Measurements from ENCODE around the gene FBH1. TPM values are rescaled to one million over a fixed set of nuclear protein-coding genes. Genes with fewer than 3 reads are reported as not detected.

FBH1 gene
- total RNA-seq, 5 donors from 2014 or later (not counting 1 experiment from before 2014, with no cell fraction given) = 72.8 to 95.5 (median 86.2) TPM

- Mint-ChIP-seq H3K27ac (no peak overlapping the region), H3K36me3 (peaks cover 25% of the 10 kb centered on the region), H3K27me3 (no peaks in the 10 kb centered on the region), H3K4me3 (no peak overlapping the region), H3K9me3 (no peaks in the 10 kb centered on the region), H3K4me1 (peaks cover 0 to 2% (median 1%) of the 10 kb centered on the region in 3 donors)
- H3K27ac ChIP-seq (ENCODE audit: low read length) = no peak overlapping the region
- ChIA-PET CTCF (no interaction called here), POLR2A (no interaction called here)
- H3K9me3 ChIP-seq = no peaks in the 10 kb centered on the region
- no peak overlapping the region for H3K4me3 ChIP-seq (ENCODE audit: control insufficient read depth in 1 of 2, extremely low read depth in 1 of 2, low read length in 1 of 2)
- no peaks in the 10 kb centered on the region for H3K27me3 ChIP-seq (replicated peaks in 1 of 2; ENCODE audit: control insufficient read depth in 2 of 2, extremely low read depth in 1 of 2, insufficient read depth in 2 of 2, low read length in 1 of 2)
- ATAC-seq (replicated peaks in 1 of 4) (no peak), DNase-seq (no peak)
- WGBS (ENCODE audit: insufficient coverage) = 94% methylated on average over 3 of the region's 10 CpGs
- peaks cover 0 to 38% of the 10 kb centered on the region in 2 donors for H3K36me3 ChIP-seq (ENCODE audit: control insufficient read depth in 2 of 2, extremely low read depth in 1 of 2, insufficient read depth in 1 of 2, low read length in 1 of 2)
- no peaks in the 10 kb centered on the region for H3K4me1 ChIP-seq (ENCODE audit: control insufficient read depth in 1 of 2, extremely low read depth in 1 of 2, insufficient read depth in 2 of 2, low read length in 2 of 2)
These were observed 73.5 kb downstream of the FBH1 start for GRCh38 chr10:5963591-5963990.

- ATAC-seq (replicated peaks in 1 of 4) = no peak
- DNase-seq = no peak
- POLR2A ChIA-PET = no interaction called here
- Histone ChIP-seq H3K27me3 (replicated peaks in 1 of 2; ENCODE audit: control insufficient read depth in 2 of 2, extremely low read depth in 1 of 2, insufficient read depth in 2 of 2, low read length in 1 of 2) (no peaks in the 10 kb centered on the region), H3K36me3 (ENCODE audit: control insufficient read depth in 2 of 2, extremely low read depth in 1 of 2, insufficient read depth in 1 of 2, low read length in 1 of 2) (peaks cover 0 to 29% of the 10 kb centered on the region in 2 donors), H3K4me3 (ENCODE audit: control insufficient read depth in 1 of 2, extremely low read depth in 1 of 2, low read length in 1 of 2) (no peak overlapping the region), H3K4me1 (ENCODE audit: control insufficient read depth in 1 of 2, extremely low read depth in 1 of 2, insufficient read depth in 2 of 2, low read length in 2 of 2) (no peaks in the 10 kb centered on the region), H3K9me3 (no peaks in the 10 kb centered on the region), H3K27ac (ENCODE audit: low read length) (no peak overlapping the region)
- peaks cover 18% of the 10 kb centered on the region for H3K36me3 Mint-ChIP-seq
- no peak overlapping the region for H3K4me3 Mint-ChIP-seq
- H3K27me3 Mint-ChIP-seq = no peaks in the 10 kb centered on the region
- peaks cover under 1 to 5% (median 1%) of the 10 kb centered on the region in 3 donors for H3K4me1 Mint-ChIP-seq
- H3K9me3 Mint-ChIP-seq = no peaks in the 10 kb centered on the region
- CTCF ChIA-PET = no interaction called here
- WGBS (ENCODE audit: insufficient coverage) = 94% methylated on average over 7 of the region's 13 CpGs
- H3K27ac Mint-ChIP-seq = no peak overlapping the region
These were observed 74.7 kb downstream of the FBH1 start for GRCh38 chr10:5964736-5965135.

GRCh38 chr10:5965266-5965665 lies 75.2 kb downstream of the FBH1 start:
- ChIA-PET POLR2A (no interaction called here), CTCF (no interaction called here)
- Mint-ChIP-seq H3K4me3 (no peak overlapping the region), H3K27ac (no peak overlapping the region), H3K4me1 (peaks cover 6 to 10% (median 6%) of the 10 kb centered on the region in 3 donors), H3K36me3 (peaks cover 19% of the 10 kb centered on the region), H3K27me3 (no peaks in the 10 kb centered on the region), H3K9me3 (no peaks in the 10 kb centered on the region)
- DNase-seq = no peak
- ATAC-seq (replicated peaks in 1 of 4) = no peak
- WGBS (ENCODE audit: insufficient coverage) = 95% methylated on average over 4 of the region's 8 CpGs
- no peaks in the 10 kb centered on the region for H3K4me1 ChIP-seq (ENCODE audit: control insufficient read depth in 1 of 2, extremely low read depth in 1 of 2, insufficient read depth in 2 of 2, low read length in 2 of 2)
- H3K9me3 ChIP-seq = no peaks in the 10 kb centered on the region
- peaks cover 0 to 24% of the 10 kb centered on the region in 2 donors for H3K36me3 ChIP-seq (ENCODE audit: control insufficient read depth in 2 of 2, extremely low read depth in 1 of 2, insufficient read depth in 1 of 2, low read length in 1 of 2)
- H3K4me3 ChIP-seq (ENCODE audit: control insufficient read depth in 1 of 2, extremely low read depth in 1 of 2, low read length in 1 of 2) = no peak overlapping the region
- no peaks in the 10 kb centered on the region for H3K27me3 ChIP-seq (replicated peaks in 1 of 2; ENCODE audit: control insufficient read depth in 2 of 2, extremely low read depth in 1 of 2, insufficient read depth in 2 of 2, low read length in 1 of 2)
- H3K27ac ChIP-seq (ENCODE audit: low read length) = no peak overlapping the region

- Histone ChIP-seq H3K36me3 (ENCODE audit: control insufficient read depth in 2 of 2, extremely low read depth in 1 of 2, insufficient read depth in 1 of 2, low read length in 1 of 2) (peaks cover 0 to 16% of the 10 kb centered on the region in 2 donors), H3K27ac (ENCODE audit: low read length) (no peak overlapping the region), H3K4me3 (ENCODE audit: control insufficient read depth in 1 of 2, extremely low read depth in 1 of 2, low read length in 1 of 2) (no peak overlapping the region), H3K27me3 (replicated peaks in 1 of 2; ENCODE audit: control insufficient read depth in 2 of 2, extremely low read depth in 1 of 2, insufficient read depth in 2 of 2, low read length in 1 of 2) (no peaks in the 10 kb centered on the region), H3K9me3 (no peaks in the 10 kb centered on the region), H3K4me1 (ENCODE audit: control insufficient read depth in 1 of 2, extremely low read depth in 1 of 2, insufficient read depth in 2 of 2, low read length in 2 of 2) (peaks cover 0 to 5% of the 10 kb centered on the region in 2 experiments)
- ChIA-PET POLR2A (no interaction called here), CTCF (no interaction called here)
- no peak overlapping the region for H3K27ac Mint-ChIP-seq
- ATAC-seq (replicated peaks in 1 of 4) (no peak), DNase-seq (no peak)
- 100% methylated on average over 1 of the region's 5 CpGs for whole genome bisulfite sequencing (ENCODE audit: insufficient coverage)
- H3K27me3 Mint-ChIP-seq = no peaks in the 10 kb centered on the region
- H3K4me1 Mint-ChIP-seq = peaks cover 19 to 33% (median 29%) of the 10 kb centered on the region in 3 donors
- H3K36me3 Mint-ChIP-seq = peaks cover 7% of the 10 kb centered on the region
- H3K9me3 Mint-ChIP-seq = no peaks in the 10 kb centered on the region
- no peak overlapping the region for H3K4me3 Mint-ChIP-seq
These were observed 78.1 kb downstream of the FBH1 start for GRCh38 chr10:5968037-5968680.

- ChIA-PET POLR2A (interaction anchor here in 1 of 2 donors (0.6 kb wide), 1 partner anchor 131 kb away, joined by 3 read pairs; no protein-coding TSS in a partner anchor), CTCF (interaction anchor here in 1 of 2 donors (0.5 kb wide), 1 partner anchor 177 kb away, joined by 4 read pairs; no protein-coding TSS in a partner anchor)
- Mint-ChIP-seq H3K27me3 (no peaks in the 10 kb centered on the region), H3K36me3 (peaks cover 7% of the 10 kb centered on the region), H3K9me3 (no peaks in the 10 kb centered on the region), H3K4me1 (peaks cover 19 to 35% (median 31%) of the 10 kb centered on the region in 3 donors), H3K4me3 (no peak overlapping the region), H3K27ac (no peak overlapping the region)
- Histone ChIP-seq H3K27ac (ENCODE audit: low read length) (no peak overlapping the region), H3K36me3 (ENCODE audit: control insufficient read depth in 2 of 2, extremely low read depth in 1 of 2, insufficient read depth in 1 of 2, low read length in 1 of 2) (peaks cover 0 to 15% of the 10 kb centered on the region in 2 donors), H3K4me3 (ENCODE audit: control insufficient read depth in 1 of 2, extremely low read depth in 1 of 2, low read length in 1 of 2) (no peak overlapping the region), H3K27me3 (replicated peaks in 1 of 2; ENCODE audit: control insufficient read depth in 2 of 2, extremely low read depth in 1 of 2, insufficient read depth in 2 of 2, low read length in 1 of 2) (no peaks in the 10 kb centered on the region), H3K9me3 (no peaks in the 10 kb centered on the region), H3K4me1 (ENCODE audit: control insufficient read depth in 1 of 2, extremely low read depth in 1 of 2, insufficient read depth in 2 of 2, low read length in 2 of 2) (peaks cover 0 to 5% of the 10 kb centered on the region in 2 experiments)
- ATAC-seq (replicated peaks in 1 of 4) = no peak
- DNase-seq = no peak
- 94% methylated on average over 6 of the region's 9 CpGs for WGBS (ENCODE audit: insufficient coverage)
These were observed 78.8 kb downstream of the FBH1 start for GRCh38 chr10:5968681-5969453.

DNA sequence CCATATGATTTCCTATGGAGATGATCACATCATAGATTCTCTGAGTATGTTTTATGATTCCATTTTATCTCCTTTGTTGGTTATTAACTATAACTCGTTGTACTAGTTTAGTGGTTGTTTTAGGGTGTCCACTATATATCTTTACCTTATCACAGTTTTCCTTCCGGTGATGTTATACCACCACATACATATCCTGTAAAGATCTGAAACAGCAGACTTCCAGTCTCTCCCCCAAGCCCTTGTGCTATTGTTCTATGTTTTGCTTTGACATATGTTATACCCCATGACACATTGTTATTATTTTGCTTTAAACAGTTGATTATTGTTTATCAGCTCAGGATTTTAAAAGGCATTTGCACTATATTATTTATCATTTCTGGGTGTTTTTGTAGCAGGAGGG lies 80.0 kb downstream of the FBH1 start:
- Histone ChIP-seq H3K4me1 (ENCODE audit: control insufficient read depth in 1 of 2, extremely low read depth in 1 of 2, insufficient read depth in 2 of 2, low read length in 2 of 2) (peaks cover 0 to 5% of the 10 kb centered on the region in 2 experiments), H3K36me3 (ENCODE audit: control insufficient read depth in 2 of 2, extremely low read depth in 1 of 2, insufficient read depth in 1 of 2, low read length in 1 of 2) (peaks cover 0 to 7% of the 10 kb centered on the region in 2 donors), H3K9me3 (no peaks in the 10 kb centered on the region), H3K4me3 (ENCODE audit: control insufficient read depth in 1 of 2, extremely low read depth in 1 of 2, low read length in 1 of 2) (no peak overlapping the region), H3K27me3 (replicated peaks in 1 of 2; ENCODE audit: control insufficient read depth in 2 of 2, extremely low read depth in 1 of 2, insufficient read depth in 2 of 2, low read length in 1 of 2) (no peaks in the 10 kb centered on the region), H3K27ac (ENCODE audit: low read length) (no peak overlapping the region)
- Mint-ChIP-seq H3K4me1 (peaks cover 21 to 42% (median 37%) of the 10 kb centered on the region in 3 donors), H3K36me3 (peaks cover 7% of the 10 kb centered on the region), H3K9me3 (no peaks in the 10 kb centered on the region), H3K4me3 (no peak overlapping the region), H3K27ac (peak overlapping the region; percentile 7 to 65), H3K27me3 (no peaks in the 10 kb centered on the region)
- ChIA-PET POLR2A (no interaction called here), CTCF (no interaction called here)
- no CpG with 5 or more reads among the region's 2 CpGs for WGBS (ENCODE audit: insufficient coverage)
- ATAC-seq (replicated peaks in 1 of 4) = no peak
- DNase-seq = no peak
